Measurements from ENCODE around the gene SLC9C1. TPM values are rescaled to one million over a fixed set of nuclear protein-coding genes. Genes with fewer than 3 reads are reported as not detected.

Gene SLC9C1
- total RNA-seq, 2 donors from 2014 or later, result 0.35 to 1.3 TPM

DNA sequence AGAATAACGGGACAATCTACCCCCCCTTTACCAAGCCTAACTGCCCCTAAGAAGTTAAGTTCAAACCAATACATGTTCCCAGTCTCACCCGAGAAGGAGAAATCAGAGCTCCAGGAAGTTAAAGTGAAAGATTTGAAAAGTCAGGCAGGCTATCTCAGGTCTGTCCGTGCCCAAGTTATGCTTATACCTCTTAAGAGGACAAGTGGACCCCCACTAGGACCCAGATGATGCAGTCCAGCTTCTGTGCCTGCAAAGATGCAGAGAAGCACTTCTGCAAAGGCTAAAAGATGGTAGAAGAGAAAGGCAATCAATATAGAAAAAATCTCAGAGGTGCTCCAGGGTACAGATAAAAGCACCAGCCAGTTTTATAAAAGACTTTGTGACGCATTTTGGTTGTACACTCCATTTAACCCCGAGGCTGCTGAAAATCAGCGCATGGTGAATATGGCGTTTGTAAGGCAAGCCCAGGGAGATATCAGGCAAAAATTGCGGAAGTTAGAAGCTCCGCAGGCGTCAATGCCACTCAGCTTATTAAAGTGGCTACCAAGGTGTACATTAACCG is 9.8 kb upstream of the SLC9C1 start:
- H3K4me1 ChIP-seq, result peaks cover 0 to 13% of the 10 kb centered on the region in 2 donors
- H3K4me3 ChIP-seq, result peak overlapping the region; percentile 34 to 51
- peak overlapping the region in 1 of 2 donors; percentile 15 for H3K27ac ChIP-seq
- no peaks in the 10 kb centered on the region for H3K9me3 ChIP-seq
- no peaks in the 10 kb centered on the region for H3K36me3 ChIP-seq
- no peaks in the 10 kb centered on the region for H3K27me3 ChIP-seq
- TF ChIP-seq, protein P1, sequence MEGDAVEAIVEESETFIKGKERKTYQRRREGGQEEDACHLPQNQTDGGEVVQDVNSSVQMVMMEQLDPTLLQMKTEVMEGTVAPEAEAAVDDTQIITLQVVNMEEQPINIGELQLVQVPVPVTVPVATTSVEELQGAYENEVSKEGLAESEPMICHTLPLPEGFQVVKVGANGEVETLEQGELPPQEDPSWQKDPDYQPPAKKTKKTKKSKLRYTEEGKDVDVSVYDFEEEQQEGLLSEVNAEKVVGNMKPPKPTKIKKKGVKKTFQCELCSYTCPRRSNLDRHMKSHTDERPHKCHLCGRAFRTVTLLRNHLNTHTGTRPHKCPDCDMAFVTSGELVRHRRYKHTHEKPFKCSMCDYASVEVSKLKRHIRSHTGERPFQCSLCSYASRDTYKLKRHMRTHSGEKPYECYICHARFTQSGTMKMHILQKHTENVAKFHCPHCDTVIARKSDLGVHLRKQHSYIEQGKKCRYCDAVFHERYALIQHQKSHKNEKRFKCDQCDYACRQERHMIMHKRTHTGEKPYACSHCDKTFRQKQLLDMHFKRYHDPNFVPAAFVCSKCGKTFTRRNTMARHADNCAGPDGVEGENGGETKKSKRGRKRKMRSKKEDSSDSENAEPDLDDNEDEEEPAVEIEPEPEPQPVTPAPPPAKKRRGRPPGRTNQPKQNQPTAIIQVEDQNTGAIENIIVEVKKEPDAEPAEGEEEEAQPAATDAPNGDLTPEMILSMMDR (IDR thresholded peaks at IDR 0.05), result no peak
- no peak for DNase-seq (ENCODE audit: low spot score)

DNA sequence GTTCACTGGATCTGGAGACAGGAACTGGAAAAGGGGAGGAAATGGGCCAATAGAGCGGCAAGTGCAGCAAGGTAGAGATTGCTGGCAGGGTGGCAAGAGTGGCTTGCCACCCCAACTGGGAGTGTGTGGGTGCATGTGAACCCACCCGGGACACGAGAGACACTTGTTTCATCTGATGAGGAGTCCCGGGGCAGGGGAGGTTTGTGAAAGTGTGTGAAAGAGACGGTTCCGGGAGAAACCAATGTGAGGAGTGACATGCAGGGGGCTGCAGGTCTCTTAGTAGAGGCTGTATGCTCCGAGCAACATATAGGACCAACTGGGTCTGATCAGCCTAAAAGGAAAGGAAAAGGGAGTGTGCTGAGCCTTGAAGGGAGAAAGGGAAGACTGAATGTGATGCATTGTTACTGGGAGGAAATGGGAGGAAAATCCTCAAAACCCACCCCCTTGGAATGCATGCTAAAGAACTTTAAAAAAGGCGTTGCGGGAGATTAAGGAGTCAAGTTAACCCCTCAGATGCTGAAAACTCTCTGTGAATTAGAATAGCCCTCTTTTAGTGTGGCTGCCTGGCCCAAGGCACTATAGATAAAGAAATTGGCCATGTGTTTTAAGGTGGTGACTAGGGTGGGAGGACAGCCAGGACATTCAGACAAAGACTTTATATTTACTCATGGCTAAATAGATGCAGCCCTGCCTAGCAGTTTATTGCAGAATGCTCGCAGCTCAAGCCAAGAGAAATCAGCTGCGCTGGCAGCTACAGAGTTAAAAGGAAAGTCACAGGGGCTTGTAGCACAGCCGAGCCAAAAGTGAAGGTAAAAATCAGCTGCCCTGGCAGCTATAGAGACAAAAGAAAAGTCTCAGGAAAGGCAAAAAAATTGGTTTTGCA is 9.1 kb upstream of the SLC9C1 start:
- H3K36me3 ChIP-seq, result no peaks in the 10 kb centered on the region
- H3K27me3 ChIP-seq, result no peaks in the 10 kb centered on the region
- peaks cover 0 to 13% of the 10 kb centered on the region in 2 donors for H3K4me1 ChIP-seq
- TF ChIP-seq, protein P1 (IDR thresholded peaks at IDR 0.05), result no peak
- DNase-seq (ENCODE audit: low spot score), result no peak
- no peaks in the 10 kb centered on the region for H3K9me3 ChIP-seq
- H3K4me3 ChIP-seq, result peak overlapping the region; percentile 34 to 51
- H3K27ac ChIP-seq, result peak overlapping the region in 1 of 2 donors; percentile 15

DNA sequence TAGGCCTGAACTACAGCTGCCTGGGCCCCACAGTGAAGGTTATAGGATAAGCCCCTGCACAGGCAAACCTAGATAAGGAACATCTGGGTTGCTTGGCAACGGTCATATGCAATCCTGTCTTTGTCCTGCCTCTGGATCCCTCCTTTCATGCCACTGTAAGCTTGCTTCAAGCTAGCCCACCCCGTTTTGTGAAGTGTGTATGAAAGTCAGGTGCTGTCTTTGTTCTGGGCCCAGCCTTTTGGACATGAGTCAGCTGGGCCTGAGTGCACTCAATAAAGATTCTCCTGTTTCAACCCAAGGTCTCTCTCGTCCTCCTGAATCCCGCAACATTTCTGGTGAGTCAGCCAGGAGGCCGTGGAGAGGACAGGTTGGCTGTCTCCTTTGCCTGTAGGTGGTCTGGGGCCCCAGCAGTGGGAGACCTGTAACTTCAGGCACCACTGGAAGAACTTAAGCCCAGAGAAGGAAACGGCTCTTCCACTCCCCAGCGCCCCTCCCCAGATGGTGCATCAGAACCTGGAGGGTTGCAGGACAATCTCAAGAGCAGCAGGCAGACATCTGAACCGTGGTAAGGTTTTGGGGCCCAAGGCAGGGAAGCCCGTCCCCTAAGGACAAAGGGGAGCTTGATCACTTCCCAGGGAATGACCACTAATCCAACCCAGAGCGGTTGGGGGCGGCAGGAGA is 8.3 kb upstream of the SLC9C1 start:
- H3K9me3 ChIP-seq, result no peaks in the 10 kb centered on the region
- peak overlapping the region in 1 of 2 donors; percentile 51 for H3K4me3 ChIP-seq
- no peak for DNase-seq (ENCODE audit: low spot score)
- H3K4me1 ChIP-seq, result peaks cover 0 to 13% of the 10 kb centered on the region in 2 donors
- TF ChIP-seq, protein P1 (IDR thresholded peaks at IDR 0.05), result no peak
- H3K27ac ChIP-seq, result no peak overlapping the region
- H3K27me3 ChIP-seq, result no peaks in the 10 kb centered on the region
- no peaks in the 10 kb centered on the region for H3K36me3 ChIP-seq

DNA sequence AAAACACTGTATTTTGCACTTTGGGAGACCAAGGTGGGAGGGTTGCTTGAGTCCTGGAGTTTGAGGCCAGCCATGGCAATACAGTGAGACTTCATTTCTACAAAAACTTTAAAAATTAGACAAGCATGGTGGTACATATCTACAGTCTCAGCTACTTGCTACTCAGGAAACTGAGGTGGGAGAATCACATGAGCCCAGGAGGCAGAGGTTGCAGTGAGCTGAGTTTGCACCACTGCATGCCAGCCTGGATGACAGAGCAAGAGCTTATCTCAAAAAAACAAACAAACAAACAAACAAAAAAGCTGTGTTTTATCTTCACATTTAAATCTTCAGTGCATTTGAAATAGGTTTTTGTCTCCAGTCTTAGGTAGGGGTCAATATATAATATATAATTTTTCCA is 4.8 kb upstream of the SLC9C1 start:
- Histone ChIP-seq H3K27ac (no peak overlapping the region), H3K9me3 (no peaks in the 10 kb centered on the region), H3K4me3 (no peak overlapping the region), H3K36me3 (no peaks in the 10 kb centered on the region), H3K27me3 (no peaks in the 10 kb centered on the region), H3K4me1 (peaks cover 0 to 5% of the 10 kb centered on the region in 2 donors)
- TF ChIP-seq, protein P1 (IDR thresholded peaks at IDR 0.05), result no peak
- DNase-seq (ENCODE audit: low spot score), result no peak

DNA sequence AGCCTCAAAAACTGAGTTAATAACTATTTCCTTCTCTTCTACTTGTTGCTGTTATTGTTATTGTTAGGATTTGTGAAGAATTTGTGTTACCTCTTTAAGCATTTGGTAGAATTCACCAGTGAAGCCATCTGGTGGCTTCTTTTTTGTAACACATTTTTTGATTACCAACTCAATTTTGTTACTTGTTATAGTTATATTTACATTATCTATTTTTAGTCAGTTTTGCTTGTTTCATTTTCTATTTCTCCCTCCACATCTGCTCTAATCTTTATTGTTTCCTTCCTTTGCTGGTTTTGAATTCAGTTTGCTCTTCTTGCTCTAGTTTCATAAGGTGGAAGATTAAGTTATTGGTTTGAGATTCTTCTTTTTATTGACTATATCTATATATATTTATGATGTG is 3.7 kb upstream of the SLC9C1 start:
- Histone ChIP-seq H3K4me1 (no peaks in the 10 kb centered on the region), H3K36me3 (no peaks in the 10 kb centered on the region), H3K27me3 (no peaks in the 10 kb centered on the region), H3K27ac (no peak overlapping the region), H3K4me3 (no peak overlapping the region), H3K9me3 (no peaks in the 10 kb centered on the region)
- TF ChIP-seq, protein P1 (IDR thresholded peaks at IDR 0.05), result no peak
- no peak for DNase-seq (ENCODE audit: low spot score)
